HG02852 (cell line): ENCODE measurements around the gene ZC3H14.

Source experiments
- ATAC-seq: cut with Tn5 transposase; IDR thresholded peaks from one replicate; pipeline ENCODE4 v1.9.1; 2021; ENCODE audit warnings: mild to moderate bottlenecking, moderate library complexity; ENCODE audit not compliant: unreplicated experiment

ZC3H14 gene

DNA sequence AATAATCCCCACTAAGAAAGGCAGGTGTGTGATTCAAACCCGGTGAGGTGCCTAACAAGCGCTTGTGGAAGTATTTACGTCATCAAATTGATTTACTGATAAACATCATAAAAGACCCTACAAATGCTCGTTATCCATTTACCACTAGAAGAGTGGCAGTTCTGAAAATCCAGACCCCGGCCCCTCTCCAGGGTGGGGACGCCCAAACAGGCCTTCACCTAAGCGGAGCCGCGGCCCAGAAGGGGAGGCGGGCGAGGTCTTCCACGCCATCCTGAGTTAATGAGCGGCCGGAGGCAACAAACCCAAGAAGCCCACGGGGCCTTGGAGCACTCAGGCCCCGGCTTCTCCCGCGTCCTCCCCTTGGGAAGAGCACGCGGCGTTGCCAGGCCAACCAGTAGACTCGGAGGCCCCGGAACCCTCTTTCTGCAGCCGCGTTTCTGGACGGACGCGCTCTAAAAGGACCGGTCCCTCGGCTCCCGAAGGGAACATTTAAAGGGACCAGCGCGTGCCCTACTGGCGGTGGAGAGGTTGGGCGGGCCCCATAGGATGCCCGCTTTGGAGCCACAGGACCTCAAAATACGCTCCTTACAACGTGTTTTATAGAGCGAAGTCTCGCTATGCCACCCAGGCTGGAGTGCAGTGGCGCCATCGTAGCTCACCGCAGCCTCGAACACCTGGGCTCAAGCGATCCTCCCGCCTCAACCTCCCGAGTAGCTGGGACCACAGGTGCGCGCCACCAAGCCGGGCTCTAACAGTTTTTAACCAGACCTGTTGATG, 11.6 kb upstream of the ZC3H14 start:
- ATAC-seq: no peak

DNA sequence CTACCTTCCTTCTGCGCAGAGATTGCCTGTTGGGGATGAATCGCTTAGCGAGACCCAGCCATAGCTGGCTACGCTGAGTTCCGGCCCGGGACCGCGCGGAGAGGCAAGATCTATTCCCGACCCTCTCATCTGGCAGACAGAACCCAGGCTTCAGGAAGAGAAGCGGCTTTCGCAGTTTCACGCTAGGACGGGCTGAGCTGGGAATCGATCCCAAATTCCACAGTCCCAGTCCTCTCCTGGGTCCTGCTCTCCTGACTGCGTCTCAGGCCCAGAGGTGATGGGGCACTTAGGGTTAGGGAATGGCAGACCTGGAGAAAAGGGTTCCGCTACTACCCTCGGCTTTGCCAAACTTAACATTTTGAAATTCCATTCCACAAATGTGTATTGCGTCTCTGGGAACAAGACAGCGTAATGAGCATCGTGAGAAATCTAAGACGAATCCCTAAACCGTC, 10.8 kb upstream of the ZC3H14 start:
- no peak for ATAC-seq

DNA sequence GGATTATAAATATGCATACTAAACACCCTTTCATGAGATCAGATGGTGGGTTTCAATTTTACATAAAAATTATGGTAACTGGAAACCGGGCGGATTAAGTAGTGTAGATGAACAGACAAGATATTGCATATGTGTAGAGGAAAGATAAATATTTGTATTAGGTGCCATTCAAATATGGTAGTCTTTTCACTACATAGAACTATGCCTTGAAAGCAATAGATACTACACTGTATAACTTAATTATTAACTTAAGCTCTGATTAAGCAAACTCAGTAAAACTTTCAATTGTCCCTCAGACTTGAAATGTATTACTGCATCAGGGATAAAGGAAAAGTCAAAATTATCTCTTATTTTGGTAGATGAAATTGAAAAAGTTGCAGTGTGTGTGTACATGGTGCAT, 10.0 kb upstream of the ZC3H14 start:
- no peak for ATAC-seq

DNA sequence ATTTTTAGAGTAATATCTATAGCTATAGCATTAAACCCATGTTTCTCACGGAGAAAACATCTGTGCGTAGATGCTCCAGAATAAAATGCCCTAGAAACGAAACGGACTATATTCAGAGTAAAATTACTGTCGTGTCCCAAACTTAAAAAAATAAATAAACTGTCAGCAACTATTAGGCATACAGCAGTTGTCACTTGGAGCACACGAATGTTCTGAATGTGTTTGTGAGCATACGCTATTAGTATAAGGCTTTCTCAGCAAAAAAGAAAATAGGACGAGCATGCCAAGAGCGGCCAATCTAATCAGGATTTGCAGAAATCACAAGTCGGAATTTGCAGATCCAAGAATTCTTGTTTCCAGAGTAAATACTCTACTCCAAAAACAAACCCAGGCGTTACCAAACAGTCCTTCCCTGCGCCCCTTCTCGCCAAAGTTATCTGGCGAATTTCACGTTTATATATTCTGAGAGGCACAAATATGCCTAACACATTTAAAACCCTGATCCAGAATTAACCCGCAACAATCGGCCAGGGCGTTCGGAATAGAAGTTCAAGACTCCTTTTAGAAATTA, 8.9 kb upstream of the ZC3H14 start:
- ATAC-seq: no peak

DNA sequence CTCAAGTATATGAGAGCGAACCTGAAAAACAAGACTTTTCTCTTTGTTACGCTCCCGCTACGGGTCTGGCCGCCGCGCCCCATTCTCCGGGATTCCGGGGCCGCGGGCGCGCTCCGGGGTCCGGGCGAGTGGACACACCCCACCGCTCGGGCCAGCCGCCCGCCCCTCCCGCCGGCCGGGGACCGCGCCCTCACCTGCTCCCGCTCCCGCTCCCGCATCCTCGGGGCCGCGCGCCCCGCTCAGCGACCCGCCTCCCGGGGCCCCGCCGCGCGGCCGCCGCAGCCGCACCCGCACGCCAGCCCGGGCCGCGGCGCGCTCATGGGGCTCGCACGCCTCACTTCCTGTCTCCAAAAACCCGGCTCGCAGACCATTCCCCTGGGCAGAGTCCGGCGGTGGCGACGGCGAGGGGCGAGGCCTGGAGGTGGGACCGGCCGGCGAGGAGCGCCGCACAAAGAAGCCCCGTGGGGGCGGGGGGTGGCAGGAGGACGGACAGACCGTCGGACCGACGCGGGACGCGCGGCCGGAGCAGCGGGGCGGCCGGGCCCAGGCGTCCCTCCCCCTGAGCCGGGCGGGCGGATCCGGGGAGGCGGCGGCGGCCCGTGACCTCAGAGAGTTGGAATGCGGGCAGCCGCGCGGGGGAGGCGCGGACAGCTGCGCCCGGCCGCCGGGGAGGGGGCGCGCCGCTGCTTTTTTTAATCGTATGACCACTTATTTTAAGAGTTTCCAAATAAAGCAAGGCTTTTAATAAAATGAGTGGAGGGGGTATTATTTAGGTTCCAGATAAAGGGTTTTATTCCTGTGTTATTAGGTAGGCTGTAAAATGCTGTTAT, 8.2 kb upstream of the ZC3H14 start, which contains the start of gene PTPN21:
PTPN21 (minus strand) TSS at position 551 of the 830 bp plus-strand sequence. CDS start 4,590 bp downstream, outside the sequence.
- peak; percentile 39 for ATAC-seq

DNA sequence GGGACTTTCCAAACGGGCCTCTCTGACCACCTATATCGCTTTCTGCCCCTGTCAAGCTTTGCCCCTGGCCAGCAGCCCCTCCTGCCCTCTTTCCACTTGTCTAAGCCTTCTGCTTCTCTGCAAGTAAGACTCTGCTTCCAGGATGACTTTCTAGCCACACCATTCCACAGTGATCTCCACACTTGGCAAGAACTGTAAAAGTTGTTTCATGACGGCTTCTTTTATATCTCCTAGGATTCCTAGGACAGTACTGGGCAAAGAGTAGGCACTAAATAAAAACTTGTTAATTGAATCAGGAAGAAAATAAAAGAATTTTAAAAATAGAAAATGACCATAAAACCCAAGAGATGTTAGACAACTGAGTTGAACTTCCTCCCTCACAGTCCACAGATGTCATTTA, 6.3 kb upstream of the ZC3H14 start:
- ATAC-seq: no peak

DNA sequence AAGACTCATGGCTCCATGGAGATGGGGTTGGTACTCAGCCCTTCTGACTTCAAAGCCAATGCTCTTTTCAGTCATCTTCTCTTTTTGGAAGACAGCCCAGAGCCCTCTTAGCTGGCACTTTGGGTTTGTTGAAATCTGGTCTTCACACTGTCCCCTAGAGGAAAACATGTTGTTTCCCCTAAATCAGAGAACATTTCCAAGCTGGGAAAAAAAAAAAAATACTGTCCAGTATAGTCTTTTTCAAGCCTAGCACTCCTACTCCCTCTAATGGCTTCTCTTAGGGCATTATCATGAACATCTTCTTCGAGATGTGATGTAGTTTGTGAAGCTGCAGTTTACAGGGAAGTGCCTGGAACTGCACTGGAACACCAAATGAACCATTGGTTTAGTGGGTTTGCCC, 3.0 kb upstream of the ZC3H14 start:
- ATAC-seq: no peak

DNA sequence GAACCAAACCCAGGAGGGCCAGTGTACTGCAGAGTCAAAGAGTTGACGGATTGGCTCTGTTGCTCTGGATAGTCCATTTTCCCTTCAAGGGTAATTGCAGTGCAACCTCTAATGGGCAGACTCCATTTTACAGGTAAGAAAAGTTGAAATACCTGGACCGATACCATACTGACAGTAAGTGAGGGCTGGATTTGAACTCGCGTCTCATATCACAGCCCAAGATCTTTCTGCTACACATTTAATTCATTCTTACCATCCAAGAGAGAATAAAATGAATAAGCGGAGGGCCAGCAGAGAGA, 356 bp upstream of the ZC3H14 start:
- ATAC-seq: no peak

DNA sequence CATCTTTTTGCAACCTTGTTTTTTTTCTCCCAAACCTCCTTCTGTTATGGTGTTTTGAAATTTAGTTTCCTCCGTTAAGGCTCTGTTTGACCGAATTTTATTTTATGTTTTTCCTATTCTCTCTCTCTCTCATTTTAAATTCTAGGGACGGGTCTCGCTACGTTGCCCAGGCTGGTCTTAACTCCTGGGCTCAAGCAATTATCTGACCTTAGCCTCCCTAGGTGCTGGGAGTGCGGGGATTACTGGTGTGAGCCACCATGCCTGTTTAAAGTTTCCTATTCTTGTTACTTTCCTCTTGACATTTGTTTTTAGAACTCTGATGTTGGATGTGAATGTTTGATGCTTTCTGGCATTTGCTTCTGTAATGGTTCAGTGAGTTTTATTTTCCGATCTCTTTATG, 1.0 kb downstream of the ZC3H14 start:
- ATAC-seq: no peak

DNA sequence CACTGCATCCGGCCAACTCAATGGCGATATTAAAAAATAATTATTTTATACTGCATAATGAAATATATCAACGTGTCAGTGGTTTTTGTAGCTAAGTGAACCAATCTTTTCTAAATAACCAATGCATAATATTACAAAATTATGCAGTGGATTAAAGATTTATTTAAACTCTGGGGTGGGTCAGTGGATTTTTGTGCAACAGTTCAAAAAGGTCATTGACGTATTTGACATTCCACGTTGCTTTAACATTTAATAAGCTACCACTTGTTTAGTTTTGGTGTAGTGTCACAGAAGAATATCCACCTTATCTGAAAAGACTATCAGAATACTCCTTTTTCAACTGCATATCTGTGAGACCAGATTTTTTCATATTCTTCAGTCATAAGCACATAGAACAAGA, 2.6 kb downstream of the ZC3H14 start:
- ATAC-seq: no peak

DNA sequence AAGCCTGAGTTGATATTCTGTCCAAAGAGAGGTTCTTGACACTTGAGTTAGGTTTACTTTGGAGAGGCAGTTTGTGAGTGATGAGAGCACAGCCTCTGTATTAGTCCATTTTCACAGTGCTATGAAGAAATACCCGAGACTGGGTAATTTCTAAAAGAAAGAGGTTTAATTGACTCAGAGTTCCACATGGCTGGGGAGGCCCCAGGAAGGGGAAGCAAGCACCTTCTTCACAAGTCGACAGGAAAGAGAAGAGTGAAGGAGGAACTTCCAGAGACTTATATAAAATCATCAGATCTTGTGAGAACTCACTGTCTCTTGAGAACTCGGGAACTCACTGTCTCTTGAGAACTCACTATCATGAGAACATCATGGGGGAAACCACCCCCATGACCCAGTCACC, 5.4 kb downstream of the ZC3H14 start:
- ATAC-seq: no peak

DNA sequence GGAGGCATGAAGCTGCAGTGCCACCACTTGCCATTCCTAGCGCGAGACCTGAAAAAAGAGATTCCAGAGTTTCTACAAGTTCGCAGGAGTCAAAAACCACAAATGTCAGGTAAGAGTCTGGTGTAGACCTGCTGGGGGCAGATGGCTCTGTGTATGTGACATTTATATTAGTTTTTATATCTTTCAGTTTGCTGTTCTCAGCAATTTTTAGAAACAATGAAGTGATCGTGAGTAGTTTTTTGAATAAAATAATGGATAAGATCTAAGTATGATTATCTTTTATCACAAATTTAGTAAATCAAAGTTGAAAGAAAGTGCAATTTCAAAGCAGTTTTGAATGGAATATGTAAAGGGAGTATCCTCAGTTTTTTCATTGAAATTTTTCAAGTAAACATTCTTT, 9.3 kb downstream of the ZC3H14 start:
- ATAC-seq: no peak

DNA sequence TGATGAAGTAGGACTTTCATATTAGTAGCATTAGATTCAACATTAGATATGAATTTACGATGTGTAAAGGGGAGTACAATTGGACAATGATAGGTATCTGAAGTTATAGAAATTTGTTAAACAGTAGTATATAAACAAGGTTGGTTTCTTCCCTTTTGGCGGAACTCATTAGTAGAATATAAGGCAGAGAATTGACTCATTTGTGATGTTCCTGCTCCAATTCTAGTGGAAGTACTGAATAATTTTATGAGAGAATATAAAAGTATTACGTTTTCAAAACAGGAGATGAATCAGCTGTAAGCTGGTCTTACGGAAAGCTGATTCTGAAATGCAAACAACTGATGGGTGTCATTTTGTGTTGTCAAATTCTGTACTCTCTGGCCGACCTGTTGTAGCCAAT, 13.4 kb downstream of the ZC3H14 start:
- no peak for ATAC-seq

DNA sequence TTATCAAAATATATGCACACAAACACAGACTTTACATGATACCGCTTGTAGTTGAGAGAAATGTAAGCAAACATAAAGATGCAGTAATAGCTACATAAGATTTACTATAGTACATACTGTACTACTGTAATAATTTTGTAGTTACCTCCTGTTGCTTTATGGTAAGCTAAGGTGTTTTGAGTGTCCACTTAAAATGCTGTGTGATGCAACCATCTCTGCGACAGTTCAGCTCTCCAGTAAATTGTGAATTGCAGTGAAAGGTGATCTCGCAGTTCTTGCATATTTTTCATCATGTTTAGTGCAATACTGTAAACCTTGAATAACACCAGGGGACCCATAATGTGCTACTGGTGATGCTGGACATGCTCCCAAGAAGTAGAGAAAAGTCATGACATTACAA, 21.6 kb downstream of the ZC3H14 start:
- ATAC-seq: no peak

DNA sequence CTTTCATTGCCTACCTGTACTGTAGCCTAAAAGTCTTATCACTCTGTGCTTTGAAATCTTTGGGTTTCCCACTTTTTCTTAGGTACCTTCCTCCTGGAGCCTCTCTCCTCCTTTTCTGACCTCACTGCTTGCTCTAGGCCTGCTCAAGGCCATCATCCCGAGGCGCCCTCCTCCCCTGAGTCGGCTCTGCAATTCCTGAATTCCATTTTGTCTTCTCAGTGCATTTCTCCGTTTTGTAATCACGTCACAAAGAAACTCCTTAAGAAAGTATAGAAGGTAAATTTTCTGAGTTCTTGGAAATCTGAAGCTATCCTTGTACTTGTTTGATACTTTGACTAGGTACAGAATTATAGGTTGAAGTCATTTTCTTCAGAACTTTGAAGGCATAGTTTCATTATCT, 25.2 kb downstream of the ZC3H14 start:
- no peak for ATAC-seq

DNA sequence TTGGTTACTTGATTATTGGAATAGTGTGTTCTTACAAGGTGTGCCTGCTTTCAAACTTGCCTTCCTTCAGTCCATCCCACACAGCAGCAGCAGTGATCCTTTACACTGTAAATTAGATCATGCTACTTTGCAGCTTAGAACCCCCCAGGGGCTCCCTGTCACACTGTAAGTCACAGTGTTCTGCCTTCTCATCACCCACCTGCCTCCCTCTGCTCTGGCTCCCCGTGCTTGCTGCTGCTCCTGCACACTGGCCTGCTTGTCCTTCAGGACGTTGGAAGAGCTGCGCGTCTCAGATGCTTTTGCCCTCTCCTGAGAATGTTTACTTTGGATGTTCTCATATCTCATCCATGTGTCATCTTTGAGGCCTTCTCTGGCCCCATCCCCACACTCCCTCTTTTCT, 27.3 kb downstream of the ZC3H14 start:
- ATAC-seq: no peak

DNA sequence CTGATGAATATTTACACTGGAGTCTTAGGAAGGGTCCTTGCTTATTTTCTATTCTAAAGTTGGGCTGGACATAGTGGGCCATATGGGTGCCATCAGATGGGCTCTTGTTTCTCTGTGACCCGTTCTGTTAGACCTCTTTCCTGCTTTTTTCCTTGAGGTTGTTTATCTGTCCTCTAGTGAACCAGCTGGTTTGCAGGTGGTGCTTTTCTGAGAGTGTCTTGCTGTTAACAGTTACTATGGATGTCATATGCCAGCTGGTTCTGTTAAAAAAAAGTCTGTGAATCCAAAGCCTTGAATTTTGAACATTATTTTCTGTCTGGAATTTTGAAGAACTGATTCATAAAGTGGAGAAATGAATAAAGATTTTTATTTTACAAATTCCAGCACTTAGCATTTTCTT, 29.2 kb downstream of the ZC3H14 start:
- no peak for ATAC-seq

DNA sequence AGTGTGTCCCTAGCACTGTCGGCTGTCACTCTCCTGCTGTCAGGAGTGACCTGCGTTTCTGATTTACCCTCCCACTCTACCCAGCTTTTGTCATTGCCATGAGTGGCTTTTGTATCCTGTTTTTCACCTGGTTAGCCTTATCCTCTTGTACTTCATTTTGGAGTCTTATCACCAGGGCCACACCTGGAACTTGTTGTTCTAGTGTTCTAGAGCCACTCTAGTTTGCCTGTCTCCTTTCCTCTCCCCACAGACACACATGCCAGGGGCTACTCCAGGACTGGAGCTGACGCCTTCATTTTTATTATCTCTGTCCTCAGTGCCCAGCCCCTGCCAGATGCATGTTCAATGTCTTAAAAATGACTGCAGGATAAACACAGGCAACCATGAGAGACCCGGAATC, 34.2 kb downstream of the ZC3H14 start:
- no peak for ATAC-seq

DNA sequence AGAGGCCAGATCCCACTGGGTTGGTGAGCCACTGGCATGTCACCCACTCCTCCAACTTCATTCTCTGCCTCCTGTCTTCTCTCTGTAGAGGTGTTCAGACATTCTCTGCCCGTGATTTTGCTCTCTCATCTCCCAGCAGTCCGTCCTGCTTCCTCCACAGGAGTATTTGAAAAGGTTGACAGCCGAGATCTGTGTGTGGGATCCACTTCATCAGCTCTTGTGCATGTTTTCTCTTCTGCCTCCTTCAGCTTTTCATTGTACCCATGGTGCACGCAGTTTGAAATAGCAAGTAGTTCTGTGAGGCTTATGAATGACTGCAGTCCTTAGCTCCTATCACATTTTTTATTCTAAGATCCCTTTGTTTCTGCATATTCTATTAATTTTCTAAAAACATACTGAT, 34.8 kb downstream of the ZC3H14 start:
- ATAC-seq: no peak

DNA sequence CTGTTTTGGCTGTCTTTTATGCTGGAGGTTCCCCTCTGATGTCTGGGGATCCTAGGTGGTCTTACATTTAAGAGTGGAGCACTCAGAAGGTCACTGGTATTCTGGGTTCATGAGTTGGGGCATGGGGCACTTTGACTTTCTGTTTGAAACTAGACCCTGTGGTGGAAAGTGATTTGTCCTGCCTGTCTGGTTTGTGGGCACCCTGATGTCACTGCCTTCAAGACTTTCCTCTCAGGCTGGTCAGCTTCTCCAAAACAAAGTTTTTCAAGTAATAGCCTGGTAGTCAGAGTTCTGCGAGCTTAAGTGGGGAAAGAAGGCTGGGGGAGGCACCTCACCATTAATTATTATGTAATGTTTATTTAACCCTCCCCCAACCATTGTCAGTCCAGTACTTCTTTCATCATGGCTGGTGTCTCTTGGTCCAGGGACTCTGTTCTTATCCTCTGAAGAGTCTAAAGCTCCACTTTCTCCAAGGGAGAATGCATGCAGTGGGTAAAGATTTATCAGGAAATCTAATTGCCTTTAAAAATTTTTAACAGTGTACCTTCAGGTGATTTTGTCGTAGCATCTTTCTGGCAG, 35.3 kb downstream of the ZC3H14 start:
- ATAC-seq: no peak

DNA sequence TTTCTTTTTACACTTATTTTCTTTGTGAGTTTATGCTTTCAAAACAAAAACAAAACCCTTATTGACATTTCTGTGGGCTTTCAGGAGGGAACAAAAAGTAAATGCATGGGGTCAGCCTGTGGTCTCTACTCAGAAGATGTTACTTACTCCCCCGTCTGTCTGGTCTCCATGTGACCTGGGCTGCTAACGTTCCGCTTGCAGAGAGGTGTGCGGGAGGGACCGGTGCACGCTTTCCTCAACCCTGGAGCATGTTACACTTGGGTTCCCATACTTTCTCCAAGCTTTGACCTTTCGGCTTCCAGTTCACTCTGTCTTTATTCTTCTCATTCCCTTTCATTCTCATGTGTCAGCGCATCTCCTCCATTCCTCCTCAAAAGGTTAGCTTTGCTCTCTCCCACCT, 36.5 kb downstream of the ZC3H14 start:
- peak; percentile 42 for ATAC-seq
